HepG2 (cell line): Measurements from ENCODE around the gene CBFA2T2. TPM values are rescaled to one million over a fixed set of nuclear protein-coding genes. Genes with fewer than 3 reads are reported as not detected.

Experiments used
- ATAC-seq: fragments of 200-7000 bp; cut with Tn5 transposase; 3 replicates; pipeline ENCODE4 v1.9.1; 2020; ENCODE audit warnings: mild to moderate bottlenecking, moderate library complexity
- BruUV-seq: library from RNA; stranded (reverse); fragments of 400-500 nt; replicated peaks from 2 replicates; lab custom pipeline; 2021; lab: Mats Ljungman, UMichigan
- CTCF ChIA-PET: fragments of 300-600 bp; formaldehyde crosslinking; extraction: SDS; loops from one replicate; lab custom pipeline; 2021; ENCODE audit warnings: low total read pairs, inconsistent platforms, low intra/inter-chr PET ratio; lab: Yijun Ruan, JAX
- POLR2A ChIA-PET: fragments of 350-600 bp; sonication (Branson Sonifier 250); formaldehyde crosslinking; loops from one replicate; lab custom pipeline; 2020; ENCODE audit warnings: antibody characterized with exemption, inconsistent platforms; lab: Yijun Ruan, JAX
- DNase-seq: peaks from one replicate; pipeline ENCODE4 v3.0.0-alpha.2; 2015; ENCODE audit warnings: low spot score
- FAIRE-seq: peaks from 3 replicates; lab custom pipeline; 2011; peaks lifted over from hg19 to GRCh38; lab: Jason Lieb, UNC
- H2AFZ ChIP-seq: one replicate; pipeline ENCODE4 v1.6.1; 2011; ENCODE audit warnings: low read length, inconsistent platforms
- H3K27ac ChIP-seq: fragments of 300-600 bp; 3 replicates; pipeline ENCODE4 v1.8.0; 2011; ENCODE audit warnings: mixed run types, mild to moderate bottlenecking, mixed read lengths, low read length, inconsistent platforms; ENCODE audit not compliant: insufficient read depth; ENCODE audit errors: extremely low read length
- H3K27me3 ChIP-seq, 2 experiments: fragments of 200-600 bp in 1 of 2; 2 replicates in 1 of 2; 3 replicates in 1 of 2; pipeline versions ENCODE4 v1.6.0 to v1.8.0; 2011; ENCODE audit warnings: low read length in 2 of 2, mild to moderate bottlenecking in 2 of 2, moderate library complexity in 2 of 2, inconsistent platforms in 1 of 2; ENCODE audit not compliant: insufficient read depth in 2 of 2, control insufficient read depth in 1 of 2
- H3K36me3 ChIP-seq, 2 experiments: fragments of 200-600 bp in 1 of 2; replicated peaks in 1 of 2; 2 replicates in 1 of 2; 3 replicates in 1 of 2; pipeline versions ENCODE4 v1.5.1 to v1.8.0; 2011; ENCODE audit warnings: low read length in 2 of 2, inconsistent platforms in 1 of 2; ENCODE audit not compliant: insufficient read depth in 2 of 2, control insufficient read depth in 1 of 2
- H3K4me1 ChIP-seq: 2 replicates; pipeline ENCODE4 v1.5.1; 2012; ENCODE audit warnings: low read length, inconsistent platforms; ENCODE audit not compliant: insufficient read depth
- H3K4me2 ChIP-seq: 2 replicates; pipeline ENCODE4 v1.6.0; 2011; ENCODE audit warnings: low read depth, low read length, inconsistent platforms
- H3K4me3 ChIP-seq, 3 experiments: fragments of 200-600 bp in 1 of 3; sonication (generic), shearing (Covaris generic) in 1 of 3; replicated peaks in 1 of 3; 2 replicates each; pipeline ENCODE4 v1.5.1; 2011 to 2016; ENCODE audit warnings: low read length in 3 of 3, inconsistent platforms in 2 of 3, low read depth in 2 of 3, mild to moderate bottlenecking in 2 of 3, control low read depth in 1 of 3, mixed read lengths in 1 of 3; ENCODE audit not compliant: insufficient read depth in 1 of 3
- H3K79me2 ChIP-seq: one replicate; pipeline ENCODE4 v1.6.1; 2011; ENCODE audit warnings: low read length, inconsistent platforms; ENCODE audit not compliant: insufficient read depth
- H3K9ac ChIP-seq: 2 replicates; pipeline ENCODE4 v1.6.0; 2011; ENCODE audit warnings: mild to moderate bottlenecking, low read depth, low read length, inconsistent platforms; ENCODE audit not compliant: insufficient read depth
- H3K9me3 ChIP-seq: 2 replicates; pipeline ENCODE4 v1.5.1; 2012; ENCODE audit warnings: mild to moderate bottlenecking, low read length
- H4K20me1 ChIP-seq: 2 replicates; pipeline ENCODE4 v1.6.0; 2011; ENCODE audit warnings: inconsistent platforms, mild to moderate bottlenecking, low read length, moderate library complexity; ENCODE audit not compliant: insufficient read depth
- CEBPB ChIP-seq: IDR thresholded peaks from 2 replicates; pipeline ENCODE4 v1.6.1; 2011; ENCODE audit warnings: low read depth, low read length, improper control_type of control experiment, borderline replicate concordance
- GZF1 ChIP-seq: sonication (generic); formaldehyde crosslinking; IDR thresholded peaks from 2 replicates; pipeline ENCODE4 v1.5.1; 2020; ENCODE audit warnings: mild to moderate bottlenecking, missing genetic modification reagents
- KDM6A ChIP-seq: IDR thresholded peaks from 2 replicates; pipeline ENCODE4 v1.6.1; 2016; ENCODE audit warnings: low read depth
- NFE2L1 ChIP-seq: sonication (generic); formaldehyde crosslinking; IDR thresholded peaks from 2 replicates; pipeline ENCODE4 v1.4.0; 2020; ENCODE audit warnings: missing genetic modification reagents, mild to moderate bottlenecking, borderline replicate concordance
- NFKB2 ChIP-seq: sonication (generic); formaldehyde crosslinking; IDR thresholded peaks from 2 replicates; pipeline ENCODE4 v1.4.0; 2020; ENCODE audit warnings: missing genetic modification reagents, borderline replicate concordance
- RAD21 ChIP-seq: fragments of 450-650 bp; formaldehyde crosslinking; IDR thresholded peaks from 2 replicates; pipeline ENCODE4 v1.5.0; 2020; ENCODE audit warnings: mild to moderate bottlenecking
- RARA ChIP-seq: IDR thresholded peaks from 2 replicates; pipeline ENCODE4 v1.6.1; 2016; ENCODE audit warnings: missing genetic modification reagents, missing compliant biosample characterization
- TCF7 ChIP-seq: sonication (generic); IDR thresholded peaks from 2 replicates; pipeline ENCODE4 v1.6.1; 2016; ENCODE audit warnings: antibody characterized with exemption, low read depth
- ZBTB33 ChIP-seq: sonication (generic); formaldehyde crosslinking; IDR thresholded peaks from 2 replicates; pipeline ENCODE4 v1.4.0; 2020; ENCODE audit warnings: missing genetic modification reagents
- ZBTB38 ChIP-seq: sonication (generic); formaldehyde crosslinking; IDR thresholded peaks from 2 replicates; pipeline ENCODE4 v1.5.1; 2020; ENCODE audit warnings: mild to moderate bottlenecking, missing genetic modification reagents
- ZKSCAN1 ChIP-seq: fragments of 150-350 bp; IDR thresholded peaks from 2 replicates; pipeline ENCODE4 v1.6.1; 2014; ENCODE audit warnings: low read length
- ZNF563 ChIP-seq: sonication (generic); formaldehyde crosslinking; IDR thresholded peaks from 2 replicates; pipeline ENCODE4 v1.8.0; 2022; ENCODE audit warnings: mild to moderate bottlenecking, moderate library complexity, missing genetic modification reagents
- ZNF589 ChIP-seq: sonication (generic); formaldehyde crosslinking; conservative IDR thresholded peaks from 2 replicates; pipeline ENCODE4 v1.8.0; 2022; ENCODE audit warnings: mild to moderate bottlenecking, moderate library complexity, missing genetic modification reagents
- ZNF747 ChIP-seq: sonication (generic); formaldehyde crosslinking; IDR thresholded peaks from 2 replicates; pipeline ENCODE4 v1.8.1; 2023; ENCODE audit warnings: missing genetic modification reagents, mild to moderate bottlenecking, borderline replicate concordance
- ZSCAN22 ChIP-seq: sonication (generic); formaldehyde crosslinking; IDR thresholded peaks from 2 replicates; pipeline ENCODE4 v1.4.0; 2020; ENCODE audit warnings: mild to moderate bottlenecking, missing genetic modification reagents
- WGBS: methylation state at CpG from one replicate; pipeline ENCODE4 v1.1.6; 2017; ENCODE audit warnings: low lambda C conversion rate; 5-methylcytosine and 5-hydroxymethylcytosine counted together
- in situ Hi-C: cut with HindIII; loops from 2 replicates; pipeline ENCODE4 v1.10.0; 2017; ENCODE audit warnings: low pct_unique_long_range_greater_than_20kb; ENCODE audit not compliant: extremely low pct_ligation_motif_present
- intact Hi-C: fragments of 100-400 bp; cut with micrococcal nuclease; formaldehyde crosslinking; loops from one replicate; pipeline ENCODE4 v1.10.0; 2022; ENCODE audit not compliant: unreplicated experiment
- polyA plus RNA-seq, 8 experiments: library from polyadenylated mRNA; depleted of rRNA in 3 of 8; stranded (reverse) in 7 of 8; unstranded in 1 of 8; fragments of >200 nt; fragmentation: Illumina TruSeq in 4 of 8; extraction: Trizol in 4 of 8; gene quantifications; 2 replicates each; pipeline versions ENCODE4 v1.2.1 to v1.2.3, GENCODE V29; 2011 to 2016; ENCODE audit warnings: low read depth in 4 of 8, missing spikeins in 1 of 8, mixed read lengths in 1 of 8; ENCODE audit not compliant: insufficient read depth in 1 of 8
- total RNA-seq, 5 experiments: library from RNA; depleted of rRNA; stranded (reverse); fragments of >200 nt; fragmentation: Illumina TruSeq; extraction: Trizol; gene quantifications; 2 replicates each; pipeline ENCODE4 v1.2.3, GENCODE V29; 2016; ENCODE audit warnings: low read depth in 1 of 5
- TF ChIP-seq, protein P1 (sequence below): sonication (generic); formaldehyde crosslinking; IDR thresholded peaks from 2 replicates; pipeline ENCODE4 v1.8.1; 2023; ENCODE audit warnings: mild to moderate bottlenecking, inconsistent platforms, moderate library complexity, missing genetic modification reagents, borderline replicate concordance

Gene CBFA2T2
- total and polyA plus RNA-seq, 2 of the 13 experiments (the other 11 are each of a cell fraction or from before 2014, with no cell fraction given): 6.3 to 21.2 TPM

- Histone ChIP-seq H3K27ac (no peak overlapping the region), H3K27me3 (no peaks in the 10 kb centered on the region), H2AFZ (no peak overlapping the region), H3K79me2 (no peaks in the 10 kb centered on the region), H3K4me1 (peaks cover 11% of the 10 kb centered on the region; the same call in 1 of the 2 replicates), H3K9me3 (no peaks in the 10 kb centered on the region), H3K36me3 (peaks cover 35 to 65% of the 10 kb centered on the region in 2 experiments), H3K9ac (no peak overlapping the region), H4K20me1 (no peaks in the 10 kb centered on the region), H3K4me3 (no peak overlapping the region), H3K4me2 (no peak overlapping the region)
- POLR2A ChIA-PET: no interaction called here
- in situ Hi-C loops: loop anchor here (10.0 kb wide), 1 partner anchor 125 kb away; no protein-coding TSS in a partner anchor
- intact Hi-C loops: no loop called here
- WGBS: 82% methylated on average over 13 of the region's 13 CpGs
- ATAC-seq: no peak
- TF ChIP-seq ZNF747 (no peak), TCF7 (peak; percentile 33; the same call in 1 of the 2 replicates), CEBPB (peak; percentile 92), ZBTB33 (peak; percentile 94)
- peak; percentile 56 for FAIRE-seq
- DNase-seq: peak; percentile 54
- CTCF ChIA-PET: no interaction called here
- BruUV-seq: no TSS peak
Observed at GRCh38 chr20:33640287-33640686, 150.4 kb downstream of the CBFA2T2 start.

DNA sequence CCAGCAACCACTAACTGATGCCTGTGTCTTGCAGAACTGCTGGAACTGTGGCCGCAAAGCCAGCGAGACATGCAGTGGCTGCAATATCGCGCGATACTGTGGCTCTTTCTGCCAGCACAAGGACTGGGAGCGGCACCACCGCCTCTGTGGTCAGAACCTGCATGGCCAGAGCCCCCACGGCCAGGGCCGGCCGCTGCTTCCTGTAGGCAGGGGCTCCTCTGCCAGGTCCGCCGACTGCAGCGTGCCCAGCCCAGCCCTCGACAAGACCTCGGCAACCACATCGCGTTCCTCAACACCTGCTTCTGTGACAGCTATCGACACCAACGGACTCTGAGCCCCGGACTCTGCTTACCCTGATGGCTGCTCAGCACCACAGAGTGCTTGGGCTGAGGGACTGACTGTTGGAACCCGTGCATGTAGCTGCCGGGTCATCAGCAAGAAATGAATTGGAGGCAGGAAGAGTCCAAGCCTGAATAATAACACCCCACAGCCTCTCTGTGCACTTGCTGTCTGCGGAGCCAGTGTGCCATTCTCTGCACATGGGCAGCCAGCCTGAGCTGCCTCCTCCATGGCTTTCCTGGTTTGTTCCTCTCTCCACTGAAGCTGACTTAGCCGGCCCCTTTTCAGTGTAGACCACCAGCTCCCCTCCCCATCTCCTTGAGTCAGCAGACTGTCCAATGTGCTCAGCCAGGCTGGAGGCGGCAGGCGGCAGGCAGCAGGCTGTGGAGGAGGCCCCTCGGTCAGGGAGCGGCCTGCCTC, 154.6 kb downstream of the CBFA2T2 start:
- ChIA-PET CTCF (no interaction called here), POLR2A (no interaction called here)
- FAIRE-seq: no peak
- TF ChIP-seq ZNF563 (CRISPR knock-in tag) (0 out of 2 replicates have a peak, but pooled peaks have one; percentile 29), RAD21 (CRISPR knock-in tag) (no peak), NFE2L1 (CRISPR knock-in tag) (0 out of 2 replicates have a peak, but pooled peaks have one; percentile 19), ZKSCAN1 (no peak), ZSCAN22 (CRISPR knock-in tag) (no peak), ZBTB38 (0 out of 2 replicates have a peak, but pooled peaks have one; percentile 33), NFKB2 (CRISPR knock-in tag) (0 out of 2 replicates have a peak, but pooled peaks have one; percentile 46), ZNF589 (CRISPR knock-in tag) (no peak), KDM6A (CRISPR knock-in tag) (no peak), RARA (CRISPR knock-in tag) (no peak), GZF1 (CRISPR knock-in tag) (no peak)
- TF ChIP-seq, protein P1, sequence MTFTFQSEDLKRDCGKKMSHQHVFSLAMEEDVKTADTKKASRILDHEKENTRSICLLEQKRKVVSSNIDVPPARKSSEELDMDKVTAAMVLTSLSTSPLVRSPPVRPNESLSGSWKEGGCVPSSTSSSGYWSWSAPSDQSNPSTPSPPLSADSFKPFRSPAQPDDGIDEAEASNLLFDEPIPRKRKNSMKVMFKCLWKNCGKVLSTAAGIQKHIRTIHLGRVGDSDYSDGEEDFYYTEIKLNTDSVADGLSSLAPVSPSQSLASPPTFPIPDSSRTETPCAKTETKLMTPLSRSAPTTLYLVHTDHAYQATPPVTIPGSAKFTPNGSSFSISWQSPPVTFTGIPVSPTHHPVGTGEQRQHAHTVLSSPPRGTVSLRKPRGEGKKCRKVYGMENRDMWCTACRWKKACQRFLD (CRISPR knock-in tag): 0 out of 2 replicates have a peak, but pooled peaks have one; percentile 28

More for the DNA sequence above, 154.6 kb downstream of the CBFA2T2 start:
- H3K4me1 ChIP-seq: peaks cover 6% of the 10 kb centered on the region; the same call in 1 of the 2 replicates
- DNase-seq (no peak), ATAC-seq (no peak)
- H3K4me2 ChIP-seq: no peak overlapping the region
- no peak overlapping the region for H3K27ac ChIP-seq
- H3K79me2 ChIP-seq: no peaks in the 10 kb centered on the region
- WGBS: 97% methylated on average over 28 of the region's 28 CpGs
- H3K9ac ChIP-seq: no peak overlapping the region
- H4K20me1 ChIP-seq: no peaks in the 10 kb centered on the region; the same call in 1 of the 2 replicates
- H3K9me3 ChIP-seq: no peaks in the 10 kb centered on the region
- no peaks in the 10 kb centered on the region for H3K27me3 ChIP-seq
- no peak overlapping the region for H3K4me3 ChIP-seq
- H2AFZ ChIP-seq: no peak overlapping the region
- in situ Hi-C loops (loop anchor here (10.0 kb wide), 1 partner anchor 130 kb away; no protein-coding TSS in a partner anchor), intact Hi-C loops (no loop called here)
- H3K36me3 ChIP-seq: peaks cover 32 to 47% of the 10 kb centered on the region in 2 experiments
- no TSS peak for BruUV-seq
